Kidney (tissue), 14 donors: Measurements from ENCODE around the gene CKB. TPM values are rescaled to one million over a fixed set of nuclear protein-coding genes. Genes with fewer than 3 reads are reported as not detected.

ENCODE experiments used
- DNase-seq, 5 donors: peaks; one replicate each; pipeline ENCODE4 v3.0.0-alpha.2; 2013 to 2020
- FAIRE-seq: peaks from 2 replicates; lab custom pipeline; 2012; peaks lifted over from hg19 to GRCh38; lab: Jason Lieb, UNC
- H3K27ac ChIP-seq, 2 donors: one replicate each; pipeline ENCODE4 v1.7.0; 2013; ENCODE audit warnings: low read depth in 2 of 2, low read length in 2 of 2, inconsistent platforms in 1 of 2
- H3K27me3 ChIP-seq: one replicate; pipeline ENCODE4 v1.7.1; 2013; ENCODE audit warnings: low read length, inconsistent platforms; ENCODE audit not compliant: control insufficient read depth, insufficient read depth
- H3K36me3 ChIP-seq, 3 donors: one replicate each; pipeline versions ENCODE4 v1.7.0 to v1.7.1; 2013; ENCODE audit warnings: low read length in 3 of 3, control low read depth in 1 of 3, inconsistent platforms in 1 of 3; ENCODE audit not compliant: insufficient read depth in 3 of 3, control insufficient read depth in 2 of 3
- H3K4me1 ChIP-seq, 3 donors: one replicate each; pipeline versions ENCODE4 v1.7.0 to v1.7.1; 2013; ENCODE audit warnings: low read length in 3 of 3, inconsistent platforms in 1 of 3, low read depth in 1 of 3; ENCODE audit not compliant: control insufficient read depth in 2 of 3, insufficient read depth in 2 of 3
- H3K4me3 ChIP-seq, 3 donors: one replicate each; pipeline versions ENCODE4 v1.7.0 to v1.8.1; 2013; ENCODE audit warnings: low read length in 3 of 3, control low read depth in 1 of 3, inconsistent platforms in 1 of 3
- H3K9ac ChIP-seq, 3 donors: one replicate each; pipeline versions ENCODE4 v1.7.0 to v1.7.1; 2013; ENCODE audit warnings: low read length in 3 of 3, control low read depth in 1 of 3, inconsistent platforms in 1 of 3
- H3K9me3 ChIP-seq, 3 donors: one replicate each; pipeline versions ENCODE4 v1.7.0 to v1.7.1; 2013; ENCODE audit warnings: low read length in 3 of 3, control low read depth in 1 of 3, inconsistent platforms in 1 of 3; ENCODE audit not compliant: control insufficient read depth in 2 of 3, insufficient read depth in 1 of 3
- CTCF ChIP-seq: IDR thresholded peaks from 3 replicates; pipeline ENCODE4 v1.5.1; 2012; ENCODE audit warnings: mild to moderate bottlenecking, moderate library complexity, borderline replicate concordance; ENCODE audit not compliant: insufficient read depth; ENCODE audit errors: extremely low read depth
- intact Hi-C: fragments of 100-400 bp; cut with DNase I; formaldehyde crosslinking; loops from one replicate; pipeline ENCODE4 v1.11.1; 2022
- polyA plus RNA-seq: library from polyadenylated mRNA; stranded (reverse); fragments of 350-450 nt; fragmentation: Illumina TruSeq; extraction: RNeasy Lipid Tissue Mini Kit (QIAGEN cat#74804); gene quantifications from one replicate; pipeline ENCODE4 v1.2.3, GENCODE V29; 2014; ENCODE audit warnings: low read depth, low replicate concordance; ENCODE audit not compliant: insufficient read depth
- total RNA-seq: library from RNA; stranded (reverse); fragmentation: NEBNext Ultra II Directional; extraction: Animal tissue kit (Norgen Biotek cat#: 25700); gene quantifications from one replicate; pipeline ENCODE4 v1.2.1, GENCODE V29; 2021
- donor health status: control.
- donor health status: control.
- donor health status: control.
- donor health status: control.
- donor health status: control.
- donor health status: DM: yes; HTN: yes; CAD: no.
- donor health status: Normal renal cell carcinoma (clear cell type).

CKB gene
- total and polyA plus RNA-seq, 2 donors from 2014 or later, result 539 to 916 TPM

- Histone ChIP-seq H3K4me1 (peaks cover 0 to 42% (median 33%) of the 10 kb centered on the region in 3 donors), H3K4me3 (peak overlapping the region; percentile 44 to 66 (median 48)), H3K9me3 (no peaks in the 10 kb centered on the region), H3K27ac (peak overlapping the region; percentile 78 to 85), H3K27me3 (no peaks in the 10 kb centered on the region), H3K36me3 (no peaks in the 10 kb centered on the region), H3K9ac (no peak overlapping the region)
- FAIRE-seq (no peak), DNase-seq (peak in 2 of 5 donors; percentile 53 to 83)
- intact Hi-C loops, result no loop called here
- no peak for TF ChIP-seq CTCF
Measured at GRCh38 chr14:103521438-103521950, 1.1 kb downstream of the CKB start.

- Histone ChIP-seq H3K4me3 (peak overlapping the region; percentile 44 to 66 (median 48)), H3K27ac (peak overlapping the region; percentile 78 to 85), H3K9me3 (no peaks in the 10 kb centered on the region), H3K36me3 (no peaks in the 10 kb centered on the region), H3K4me1 (peaks cover 0 to 36% (median 26%) of the 10 kb centered on the region in 3 donors), H3K27me3 (no peaks in the 10 kb centered on the region), H3K9ac (peak overlapping the region in 1 of 3 donors; percentile 40)
- intact Hi-C loops, result no loop called here
- FAIRE-seq (no peak), DNase-seq (peak; percentile 88 to 96 (median 91))
- TF ChIP-seq CTCF, result peak; percentile 20
Measured at GRCh38 chr14:103520657-103521437, 1.8 kb downstream of the CKB start.

- intact Hi-C loops, result no loop called here
- Histone ChIP-seq H3K9me3 (no peaks in the 10 kb centered on the region), H3K27ac (peak overlapping the region; percentile 78 to 85), H3K4me1 (peaks cover 0 to 31% (median 21%) of the 10 kb centered on the region in 3 donors), H3K27me3 (no peaks in the 10 kb centered on the region), H3K36me3 (no peaks in the 10 kb centered on the region), H3K4me3 (peak overlapping the region in 1 of 3 donors; percentile 48), H3K9ac (peak overlapping the region in 2 of 3 donors; percentile 22 to 40)
- DNase-seq, result peak in 1 of 5 donors; percentile 79
- TF ChIP-seq CTCF, result no peak
- no peak for FAIRE-seq
Measured at GRCh38 chr14:103520269-103520656, 2.4 kb downstream of the CKB start.
